ENCODE measurements around the gene CFTR. TPM values are rescaled to one million over a fixed set of nuclear protein-coding genes. Genes with fewer than 3 reads are reported as not detected.

CFTR gene
- polyA plus RNA-seq, 1 donor (not counting 4 experiments of a cell fraction or from before 2014, with no cell fraction given), result not detected

DNA sequence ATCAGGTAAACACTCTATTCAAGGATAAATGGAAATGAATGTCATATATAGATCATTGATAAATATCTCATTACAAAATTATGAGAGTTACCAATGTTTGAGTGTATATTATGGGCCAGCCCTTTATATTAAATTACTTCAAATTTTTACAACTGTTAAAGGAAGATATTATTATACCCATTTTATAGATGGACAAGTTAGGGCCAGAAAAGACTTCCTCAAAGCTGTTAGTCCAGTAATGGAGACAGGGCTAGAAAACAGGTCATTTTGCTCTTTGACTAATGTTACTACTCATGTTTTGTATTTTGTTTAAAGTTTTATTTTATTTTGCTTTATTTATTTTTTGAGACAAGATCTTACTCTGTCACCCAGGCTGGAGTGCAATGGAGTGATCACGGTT, 101.6 kb downstream of the CFTR start:
- no peak overlapping the region for H2AFZ ChIP-seq (ENCODE audit: control insufficient read depth, low read length)
- no peaks in the 10 kb centered on the region for H4K20me1 ChIP-seq (ENCODE audit: control insufficient read depth, extremely low read depth, insufficient read depth, low read length)
- H3K27me3 ChIP-seq (ENCODE audit: control insufficient read depth, extremely low read depth, insufficient read depth, low read length), result no peaks in the 10 kb centered on the region
- no peaks in the 10 kb centered on the region for H3K79me2 ChIP-seq (ENCODE audit: control insufficient read depth, insufficient read depth, low read length)
- dilution Hi-C loops (cut with MboI; ENCODE audit: extremely low pct_ligation_motif_present, low sequenced_read_pairs), result no loop called here
- no peak for TF ChIP-seq EZH2 (IDR thresholded peaks at IDR 0.05; ENCODE audit: low read length)
- TF ChIP-seq, protein P1, sequence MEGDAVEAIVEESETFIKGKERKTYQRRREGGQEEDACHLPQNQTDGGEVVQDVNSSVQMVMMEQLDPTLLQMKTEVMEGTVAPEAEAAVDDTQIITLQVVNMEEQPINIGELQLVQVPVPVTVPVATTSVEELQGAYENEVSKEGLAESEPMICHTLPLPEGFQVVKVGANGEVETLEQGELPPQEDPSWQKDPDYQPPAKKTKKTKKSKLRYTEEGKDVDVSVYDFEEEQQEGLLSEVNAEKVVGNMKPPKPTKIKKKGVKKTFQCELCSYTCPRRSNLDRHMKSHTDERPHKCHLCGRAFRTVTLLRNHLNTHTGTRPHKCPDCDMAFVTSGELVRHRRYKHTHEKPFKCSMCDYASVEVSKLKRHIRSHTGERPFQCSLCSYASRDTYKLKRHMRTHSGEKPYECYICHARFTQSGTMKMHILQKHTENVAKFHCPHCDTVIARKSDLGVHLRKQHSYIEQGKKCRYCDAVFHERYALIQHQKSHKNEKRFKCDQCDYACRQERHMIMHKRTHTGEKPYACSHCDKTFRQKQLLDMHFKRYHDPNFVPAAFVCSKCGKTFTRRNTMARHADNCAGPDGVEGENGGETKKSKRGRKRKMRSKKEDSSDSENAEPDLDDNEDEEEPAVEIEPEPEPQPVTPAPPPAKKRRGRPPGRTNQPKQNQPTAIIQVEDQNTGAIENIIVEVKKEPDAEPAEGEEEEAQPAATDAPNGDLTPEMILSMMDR (optimal IDR thresholded peaks at IDR 0.05 in 1 of 3, IDR thresholded peaks at IDR 0.05 in 1 of 3, conservative IDR thresholded peaks at IDR 0.05 in 1 of 3; ENCODE audit: extremely low read depth in 1 of 3, insufficient read depth in 2 of 3, low read length in 3 of 3), result no peak
- no peak overlapping the region for H3K27ac ChIP-seq (ENCODE audit: control insufficient read depth, insufficient read depth, low read length)
- H3K4me3 ChIP-seq (ENCODE audit: control insufficient read depth in 2 of 3, extremely low read depth in 1 of 3, insufficient read depth in 2 of 3, low read depth in 1 of 3, low read length in 3 of 3), result no peak overlapping the region
- H3K9me3 ChIP-seq (ENCODE audit: control insufficient read depth, low read depth, low read length), result no peaks in the 10 kb centered on the region
- H3K4me2 ChIP-seq (ENCODE audit: control insufficient read depth, extremely low read depth, insufficient read depth, low read depth, low read length), result no peak overlapping the region
- H3K4me1 ChIP-seq (ENCODE audit: control insufficient read depth, extremely low read depth, insufficient read depth, low read length), result no peaks in the 10 kb centered on the region
- H3K36me3 ChIP-seq (ENCODE audit: control insufficient read depth in 2 of 2, extremely low read depth in 1 of 2, insufficient read depth in 2 of 2, low read length in 2 of 2), result no peaks in the 10 kb centered on the region
- no peaks in the 10 kb centered on the region for H3K9me1 ChIP-seq (ENCODE audit: control insufficient read depth, extremely low read depth, insufficient read depth, low read length)
- no peak overlapping the region for H3K9ac ChIP-seq (ENCODE audit: control insufficient read depth, extremely low read depth, insufficient read depth, low read length)
- no peak for DNase-seq (ENCODE audit: low read depth, low spot score)
- FAIRE-seq, result no peak

DNA sequence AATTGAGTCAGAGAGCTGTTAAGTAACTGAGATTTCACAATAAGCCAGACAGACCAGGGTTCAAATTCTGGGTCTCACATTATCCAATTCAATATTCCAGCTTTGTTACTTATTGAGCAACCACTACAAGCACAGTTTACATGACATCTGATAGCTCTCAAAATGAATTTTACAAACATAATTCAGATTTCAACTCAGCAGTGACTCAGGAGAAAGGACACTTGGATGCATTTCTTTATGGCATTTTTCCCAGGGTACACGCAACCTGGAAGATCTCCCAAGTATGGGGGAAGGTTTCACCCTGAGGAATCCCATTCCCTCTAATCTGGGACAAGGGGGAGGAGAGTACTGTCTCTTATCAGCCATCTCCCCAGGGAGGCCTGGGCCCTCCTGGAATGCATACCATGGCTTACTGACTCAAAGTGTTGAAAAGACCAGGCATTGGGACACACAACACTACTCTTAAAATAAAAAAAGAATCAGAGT, 102.4 kb downstream of the CFTR start:
- no peaks in the 10 kb centered on the region for H4K20me1 ChIP-seq (ENCODE audit: control insufficient read depth, extremely low read depth, insufficient read depth, low read length)
- no peaks in the 10 kb centered on the region for H3K4me1 ChIP-seq (ENCODE audit: control insufficient read depth, extremely low read depth, insufficient read depth, low read length)
- H3K9me1 ChIP-seq (ENCODE audit: control insufficient read depth, extremely low read depth, insufficient read depth, low read length), result no peaks in the 10 kb centered on the region
- no peak for DNase-seq (ENCODE audit: low read depth, low spot score)
- dilution Hi-C loops (cut with MboI; ENCODE audit: extremely low pct_ligation_motif_present, low sequenced_read_pairs), result no loop called here
- H3K79me2 ChIP-seq (ENCODE audit: control insufficient read depth, insufficient read depth, low read length), result no peaks in the 10 kb centered on the region
- no peak for FAIRE-seq
- no peaks in the 10 kb centered on the region for H3K27me3 ChIP-seq (ENCODE audit: control insufficient read depth, extremely low read depth, insufficient read depth, low read length)
- H3K4me2 ChIP-seq (ENCODE audit: control insufficient read depth, extremely low read depth, insufficient read depth, low read depth, low read length), result no peak overlapping the region
- no peak overlapping the region for H3K4me3 ChIP-seq (ENCODE audit: control insufficient read depth in 2 of 3, extremely low read depth in 1 of 3, insufficient read depth in 2 of 3, low read depth in 1 of 3, low read length in 3 of 3)
- H3K9ac ChIP-seq (ENCODE audit: control insufficient read depth, extremely low read depth, insufficient read depth, low read length), result no peak overlapping the region
- no peak overlapping the region for H3K27ac ChIP-seq (ENCODE audit: control insufficient read depth, insufficient read depth, low read length)
- no peak overlapping the region for H2AFZ ChIP-seq (ENCODE audit: control insufficient read depth, low read length)
- no peak for TF ChIP-seq EZH2 (IDR thresholded peaks at IDR 0.05; ENCODE audit: low read length)
- no peaks in the 10 kb centered on the region for H3K9me3 ChIP-seq (ENCODE audit: control insufficient read depth, low read depth, low read length)
- H3K36me3 ChIP-seq (ENCODE audit: control insufficient read depth in 2 of 2, extremely low read depth in 1 of 2, insufficient read depth in 2 of 2, low read length in 2 of 2), result no peaks in the 10 kb centered on the region

DNA sequence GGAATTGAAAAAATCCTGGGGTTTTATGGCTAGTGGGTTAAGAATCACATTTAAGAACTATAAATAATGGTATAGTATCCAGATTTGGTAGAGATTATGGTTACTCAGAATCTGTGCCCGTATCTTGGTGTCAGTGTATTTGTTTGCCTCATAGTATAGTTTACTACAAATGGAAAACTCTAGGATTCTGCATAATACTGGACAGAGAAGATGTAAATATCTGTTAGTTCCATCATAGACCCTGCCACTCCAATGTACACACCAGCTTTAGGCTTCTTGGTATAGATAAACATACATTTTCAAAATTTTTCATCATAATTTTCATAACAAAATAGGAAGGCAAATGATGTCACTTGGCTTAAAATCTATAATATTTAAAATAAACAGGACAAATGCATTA, 108.1 kb downstream of the CFTR start:
- no peaks in the 10 kb centered on the region for H3K9me1 ChIP-seq (ENCODE audit: control insufficient read depth, extremely low read depth, insufficient read depth, low read length)
- no peaks in the 10 kb centered on the region for H3K27me3 ChIP-seq (ENCODE audit: control insufficient read depth, extremely low read depth, insufficient read depth, low read length)
- dilution Hi-C loops (cut with MboI; ENCODE audit: extremely low pct_ligation_motif_present, low sequenced_read_pairs), result no loop called here
- no peak overlapping the region for H3K4me2 ChIP-seq (ENCODE audit: control insufficient read depth, extremely low read depth, insufficient read depth, low read depth, low read length)
- no peak overlapping the region for H3K9ac ChIP-seq (ENCODE audit: control insufficient read depth, extremely low read depth, insufficient read depth, low read length)
- FAIRE-seq, result no peak
- no peak overlapping the region for H3K4me3 ChIP-seq (ENCODE audit: control insufficient read depth in 2 of 3, extremely low read depth in 1 of 3, insufficient read depth in 2 of 3, low read depth in 1 of 3, low read length in 3 of 3)
- H2AFZ ChIP-seq (ENCODE audit: control insufficient read depth, low read length), result no peak overlapping the region
- H3K4me1 ChIP-seq (ENCODE audit: control insufficient read depth, extremely low read depth, insufficient read depth, low read length), result no peaks in the 10 kb centered on the region
- no peaks in the 10 kb centered on the region for H3K9me3 ChIP-seq (ENCODE audit: control insufficient read depth, low read depth, low read length)
- DNase-seq (ENCODE audit: low read depth, low spot score), result no peak
- H3K36me3 ChIP-seq (ENCODE audit: control insufficient read depth in 2 of 2, extremely low read depth in 1 of 2, insufficient read depth in 2 of 2, low read length in 2 of 2), result no peaks in the 10 kb centered on the region
- H3K79me2 ChIP-seq (ENCODE audit: control insufficient read depth, insufficient read depth, low read length), result no peaks in the 10 kb centered on the region
- no peaks in the 10 kb centered on the region for H4K20me1 ChIP-seq (ENCODE audit: control insufficient read depth, extremely low read depth, insufficient read depth, low read length)
- no peak overlapping the region for H3K27ac ChIP-seq (ENCODE audit: control insufficient read depth, insufficient read depth, low read length)
- no peak for TF ChIP-seq EZH2 (IDR thresholded peaks at IDR 0.05; ENCODE audit: low read length)
- TF ChIP-seq, protein P1 (optimal IDR thresholded peaks at IDR 0.05 in 1 of 3, IDR thresholded peaks at IDR 0.05 in 1 of 3, conservative IDR thresholded peaks at IDR 0.05 in 1 of 3; ENCODE audit: extremely low read depth in 1 of 3, insufficient read depth in 2 of 3, low read length in 3 of 3), result no peak

All from keratinocyte (primary cell).